GM10266 (cell line): ENCODE measurements around the gene ZNF763.
"Not testable (repeated sequence)": the region's sequence is repeated elsewhere in the genome, so short reads cannot be mapped to it uniquely, and the experiment has no call there.

Experiments
- DNase-seq: peaks from one replicate; pipeline ENCODE4 v3.0.0; 2012; ENCODE audit errors: extremely low spot score
- CTCF ChIP-seq: IDR thresholded peaks from 2 replicates; pipeline ENCODE4 v1.5.1; 2012; ENCODE audit warnings: mild to moderate bottlenecking, low read depth; ENCODE audit not compliant: control insufficient read depth, insufficient read depth; ENCODE audit errors: missing control alignments

Gene ZNF763

GRCh38 chr19:11942008-11942842 lies 22.6 kb upstream of the ZNF763 start:
- TF ChIP-seq CTCF = no peak
- DNase-seq = no peak

- no peak for DNase-seq
- TF ChIP-seq CTCF = no peak
These were observed 22.1 kb upstream of the ZNF763 start for GRCh38 chr19:11942843-11943108.

- DNase-seq = no peak
- TF ChIP-seq CTCF = no peak
These were observed 20.2 kb upstream of the ZNF763 start for GRCh38 chr19:11944656-11945055.

DNA sequence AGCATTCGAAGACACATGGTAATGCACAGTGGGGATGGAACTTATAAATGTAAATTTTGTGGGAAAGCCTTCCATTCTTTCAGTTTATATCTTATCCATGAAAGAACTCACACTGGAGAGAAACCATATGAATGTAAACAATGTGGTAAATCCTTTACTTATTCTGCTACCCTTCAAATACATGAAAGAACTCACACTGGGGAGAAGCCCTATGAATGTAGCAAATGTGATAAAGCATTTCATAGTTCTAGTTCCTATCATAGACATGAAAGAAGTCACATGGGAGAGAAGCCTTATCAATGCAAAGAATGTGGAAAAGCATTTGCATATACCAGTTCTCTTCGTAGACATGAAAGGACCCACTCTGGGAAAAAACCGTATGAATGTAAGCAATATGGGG lies 16.2 kb upstream of the ZNF763 start:
- no peak for TF ChIP-seq CTCF
- DNase-seq = no peak

DNA sequence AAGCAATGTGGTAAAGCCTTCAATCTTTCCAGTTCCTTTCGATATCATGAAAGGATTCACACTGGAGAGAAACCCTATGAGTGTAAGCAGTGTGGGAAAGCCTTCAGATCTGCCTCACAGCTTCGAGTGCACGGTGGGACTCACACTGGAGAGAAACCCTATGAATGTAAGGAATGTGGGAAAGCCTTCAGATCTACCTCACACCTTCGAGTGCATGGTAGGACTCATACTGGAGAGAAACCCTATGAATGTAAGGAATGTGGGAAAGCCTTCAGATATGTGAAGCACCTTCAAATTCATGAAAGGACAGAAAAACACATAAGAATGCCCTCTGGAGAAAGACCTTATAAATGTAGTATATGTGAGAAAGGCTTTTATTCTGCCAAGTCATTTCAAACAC lies 15.6 kb upstream of the ZNF763 start:
- no peak for DNase-seq
- no peak for TF ChIP-seq CTCF

DNA sequence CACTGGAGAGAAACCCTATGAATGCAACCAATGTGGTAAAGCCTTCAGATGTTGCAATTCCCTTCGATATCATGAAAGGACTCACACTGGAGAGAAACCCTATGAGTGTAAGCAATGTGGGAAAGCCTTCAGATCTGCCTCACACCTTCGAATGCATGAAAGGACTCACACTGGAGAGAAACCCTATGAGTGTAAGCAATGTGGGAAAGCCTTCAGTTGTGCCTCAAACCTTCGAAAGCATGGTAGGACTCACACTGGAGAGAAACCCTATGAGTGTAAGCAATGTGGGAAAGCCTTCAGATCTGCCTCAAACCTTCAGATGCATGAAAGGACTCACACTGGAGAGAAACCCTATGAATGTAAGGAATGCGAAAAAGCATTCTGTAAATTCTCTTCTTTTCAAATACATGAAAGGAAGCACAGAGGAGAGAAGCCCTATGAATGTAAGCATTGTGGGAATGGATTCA lies 15.2 kb upstream of the ZNF763 start:
- not testable (repeated sequence) for DNase-seq

GRCh38 chr19:11950312-11950711 lies 14.5 kb upstream of the ZNF763 start:
- DNase-seq = no peak
- TF ChIP-seq CTCF = no peak

- peak; percentile 72 for DNase-seq
- peak; percentile 86 for TF ChIP-seq CTCF
These were observed 1.1 kb upstream of the ZNF763 start for GRCh38 chr19:11963566-11964355.
